Measurements from ENCODE around the gene TRAF5. TPM values are rescaled to one million over a fixed set of nuclear protein-coding genes. Genes with fewer than 3 reads are reported as not detected.

TRAF5 gene
- total RNA-seq, 1 donor from 2014 or later: 3.9 TPM

GRCh38 chr1:211285196-211285595 is 41.4 kb upstream of the TRAF5 start:
- no peak for DNase-seq (ENCODE audit: low spot score in 2 of 2)
- no peaks in the 10 kb centered on the region for H3K9me3 ChIP-seq
- no peaks in the 10 kb centered on the region for H3K4me1 ChIP-seq
- intact Hi-C loops (cut with DNase I): no loop called here
- H3K27ac ChIP-seq: no peak overlapping the region
- no peak for TF ChIP-seq CTCF (IDR thresholded peaks at IDR 0.05)
- H3K27me3 ChIP-seq: no peaks in the 10 kb centered on the region
- no peak overlapping the region for H3K4me3 ChIP-seq
- H3K36me3 ChIP-seq: peaks cover 44 to 69% of the 10 kb centered on the region in 2 donors

DNA sequence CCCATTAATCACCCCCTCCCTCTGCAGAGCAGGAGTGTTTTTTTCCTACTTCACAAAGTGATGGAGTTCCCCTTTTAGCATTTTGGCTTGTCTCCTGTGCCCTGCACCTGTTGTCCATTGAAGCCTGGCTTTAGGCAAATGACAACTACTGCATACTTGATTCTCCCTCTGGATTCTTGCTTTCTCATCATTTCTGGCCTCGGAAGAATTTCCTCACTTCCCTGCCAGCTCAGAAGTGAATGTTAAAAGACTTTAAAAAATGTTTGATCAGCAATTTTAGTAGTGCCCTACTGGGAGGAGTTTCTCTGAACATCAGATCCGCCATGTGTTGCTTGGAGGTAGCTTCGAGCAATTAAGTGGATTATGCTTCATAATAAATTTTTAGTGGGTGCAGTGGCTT is 39.4 kb upstream of the TRAF5 start:
- no peaks in the 10 kb centered on the region for H3K9me3 ChIP-seq
- no peaks in the 10 kb centered on the region for H3K27me3 ChIP-seq
- TF ChIP-seq CTCF (IDR thresholded peaks at IDR 0.05): no peak
- intact Hi-C loops (cut with DNase I): no loop called here
- no peak overlapping the region for H3K4me3 ChIP-seq
- H3K4me1 ChIP-seq: no peaks in the 10 kb centered on the region
- H3K36me3 ChIP-seq: peaks cover 57 to 64% of the 10 kb centered on the region in 2 donors
- DNase-seq (ENCODE audit: low spot score in 2 of 2): no peak
- H3K27ac ChIP-seq: no peak overlapping the region

DNA sequence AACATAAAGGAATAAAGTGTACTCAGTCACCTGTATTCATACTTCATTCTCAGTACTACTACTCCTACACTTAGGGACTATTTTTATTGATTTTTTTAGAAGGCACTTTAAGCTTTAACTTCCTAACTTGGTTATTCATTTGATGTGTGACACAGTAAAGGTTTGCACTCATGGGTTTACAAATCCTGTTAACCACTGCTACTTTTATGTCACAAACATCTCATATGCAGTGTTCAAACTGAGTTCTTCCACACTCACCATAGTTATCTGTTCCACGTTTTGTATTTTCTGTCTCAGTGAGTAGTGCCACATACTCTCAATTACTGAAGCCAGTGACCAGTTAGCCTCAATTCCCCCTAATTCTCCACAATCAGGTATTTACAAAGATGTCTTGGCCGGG is 34.2 kb upstream of the TRAF5 start:
- Histone ChIP-seq H3K9me3 (no peaks in the 10 kb centered on the region), H3K4me3 (no peak overlapping the region), H3K27me3 (no peaks in the 10 kb centered on the region), H3K27ac (no peak overlapping the region), H3K36me3 (peaks cover 58 to 70% of the 10 kb centered on the region in 2 donors), H3K4me1 (no peaks in the 10 kb centered on the region)
- no peak for TF ChIP-seq CTCF (IDR thresholded peaks at IDR 0.05)
- intact Hi-C loops (cut with DNase I): no loop called here
- no peak for DNase-seq (ENCODE audit: low spot score in 2 of 2)

DNA sequence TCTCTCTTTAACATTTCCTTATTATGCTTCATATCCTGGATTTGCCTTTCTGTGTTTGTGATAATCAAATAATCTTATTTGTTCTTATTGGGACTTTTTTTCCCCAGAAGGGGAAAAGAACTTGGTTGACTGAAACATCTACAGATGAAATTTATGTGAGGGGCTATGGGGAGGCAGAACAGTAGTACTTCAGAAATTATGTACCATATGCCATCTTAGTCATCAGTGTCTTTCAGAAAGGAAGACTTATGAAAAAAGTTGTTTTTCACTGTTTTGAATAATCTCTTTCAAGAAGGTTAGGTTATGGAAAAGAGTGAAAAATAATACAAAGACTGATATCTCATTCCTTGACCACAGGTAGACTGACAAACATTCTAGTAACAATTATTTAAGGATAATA is 30.2 kb upstream of the TRAF5 start:
- H3K36me3 ChIP-seq: peaks cover 35 to 61% of the 10 kb centered on the region in 2 donors
- H3K27me3 ChIP-seq: no peaks in the 10 kb centered on the region

GRCh38 chr1:211305044-211305443 is 21.6 kb upstream of the TRAF5 start:
- Histone ChIP-seq H3K36me3 (peaks cover 0 to 31% of the 10 kb centered on the region in 2 donors), H3K4me1 (no peaks in the 10 kb centered on the region), H3K4me3 (no peak overlapping the region), H3K27ac (no peak overlapping the region), H3K9me3 (no peaks in the 10 kb centered on the region), H3K27me3 (no peaks in the 10 kb centered on the region)
- intact Hi-C loops (cut with DNase I): no loop called here
- DNase-seq (ENCODE audit: low spot score in 2 of 2): no peak
- TF ChIP-seq CTCF (IDR thresholded peaks at IDR 0.05): no peak

More for the DNA sequence above, 30.2 kb upstream of the TRAF5 start:
- no peaks in the 10 kb centered on the region for H3K9me3 ChIP-seq
- TF ChIP-seq CTCF (IDR thresholded peaks at IDR 0.05): no peak
- H3K4me1 ChIP-seq: no peaks in the 10 kb centered on the region
- DNase-seq (ENCODE audit: low spot score in 2 of 2): no peak
- no peak overlapping the region for H3K4me3 ChIP-seq
- no peak overlapping the region for H3K27ac ChIP-seq
- intact Hi-C loops (cut with DNase I): no loop called here

GRCh38 chr1:211309617-211310016 is 17.0 kb upstream of the TRAF5 start:
- H3K27me3 ChIP-seq: no peaks in the 10 kb centered on the region
- TF ChIP-seq CTCF (IDR thresholded peaks at IDR 0.05): no peak
- no peak overlapping the region for H3K27ac ChIP-seq
- DNase-seq (ENCODE audit: low spot score in 2 of 2): no peak
- no peaks in the 10 kb centered on the region for H3K9me3 ChIP-seq
- H3K4me3 ChIP-seq: no peak overlapping the region
- H3K36me3 ChIP-seq: peaks cover 15 to 42% of the 10 kb centered on the region in 2 donors
- intact Hi-C loops (cut with DNase I): no loop called here
- H3K4me1 ChIP-seq: no peaks in the 10 kb centered on the region
